Activated T-cell treated with anti-CD3 and anti-CD28 coated beads for 48 hours (primary cell): ENCODE data around the gene JPH3.

Experiments
- DNase-seq: peaks from one replicate; pipeline ENCODE4 v3.0.0-alpha.2; 2020; ENCODE audit warnings: low read depth

Gene JPH3

DNA sequence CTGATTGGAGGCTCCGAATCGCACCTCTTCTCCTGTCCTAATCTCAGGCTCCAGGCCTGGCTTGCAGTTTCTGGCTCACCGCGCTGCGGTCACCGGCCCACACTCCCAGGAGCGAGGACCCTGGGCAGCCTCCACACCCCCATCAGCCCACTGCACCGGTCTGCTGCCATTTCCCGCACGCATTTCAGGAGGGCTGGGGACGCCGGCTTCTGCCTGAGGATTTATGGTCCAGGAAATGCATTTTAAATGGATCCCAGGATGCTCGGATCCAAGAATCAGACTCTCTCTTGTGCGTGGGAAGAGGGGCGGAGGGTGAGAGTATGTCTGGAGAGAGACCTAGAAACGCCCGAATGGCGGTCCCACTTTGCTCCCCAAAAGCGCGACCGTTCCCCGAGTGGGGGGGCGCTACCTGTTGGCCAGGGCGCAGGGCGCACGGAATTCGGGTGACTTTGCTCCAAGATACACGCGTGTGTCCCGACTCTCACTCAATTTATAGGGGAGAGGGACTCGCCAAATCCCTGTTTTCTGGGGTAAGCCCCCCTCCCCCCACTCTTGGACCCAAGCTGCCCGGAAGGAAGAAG is 817 bp upstream of the JPH3 start:
- DNase-seq: no peak

DNA sequence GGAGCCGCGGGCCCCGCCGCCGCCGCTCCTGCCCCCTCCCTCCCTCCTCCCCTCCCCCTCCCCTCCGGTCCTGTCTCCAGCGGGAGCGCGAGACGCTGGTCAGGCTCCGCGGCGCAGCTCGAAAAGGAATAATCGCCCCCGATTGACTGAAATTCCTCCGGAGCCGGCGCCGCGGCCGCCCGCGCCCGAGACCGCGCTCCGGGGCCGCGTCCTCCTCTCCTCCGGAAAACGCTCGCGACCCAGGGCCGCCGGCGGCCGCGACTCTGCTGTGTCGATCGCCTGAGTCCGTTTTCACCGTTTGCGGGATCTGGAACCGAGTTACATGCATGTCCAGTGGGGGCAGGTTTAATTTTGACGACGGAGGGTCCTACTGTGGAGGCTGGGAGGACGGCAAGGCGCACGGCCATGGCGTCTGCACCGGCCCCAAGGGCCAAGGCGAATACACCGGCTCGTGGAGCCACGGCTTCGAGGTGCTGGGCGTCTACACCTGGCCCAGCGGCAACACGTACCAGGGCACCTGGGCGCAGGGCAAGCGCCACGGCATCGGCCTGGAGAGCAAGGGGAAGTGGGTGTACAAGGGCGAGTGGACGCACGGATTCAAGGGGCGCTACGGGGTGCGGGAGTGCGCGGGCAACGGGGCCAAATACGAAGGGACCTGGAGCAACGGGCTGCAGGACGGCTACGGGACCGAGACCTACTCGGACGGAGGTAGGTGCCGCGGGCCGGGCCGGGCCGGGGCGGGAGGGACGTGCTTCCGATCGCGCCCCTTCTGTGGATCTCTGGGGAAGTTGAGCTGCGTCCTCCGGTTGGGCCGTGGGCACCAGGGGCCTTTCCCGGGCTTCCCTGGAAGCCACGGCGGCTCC is 744 bp downstream of the JPH3 start:
- no peak for DNase-seq

GRCh38 chr16:87603684-87604633 is 1.7 kb downstream of the JPH3 start:
- no peak for DNase-seq

- no peak for DNase-seq
These were observed 2.4 kb downstream of the JPH3 start for GRCh38 chr16:87604634-87605111.

- DNase-seq: no peak
These were observed 4.9 kb downstream of the JPH3 start for GRCh38 chr16:87607223-87607622.

- DNase-seq: no peak
These were observed 5.6 kb downstream of the JPH3 start for GRCh38 chr16:87607871-87608270.

DNA sequence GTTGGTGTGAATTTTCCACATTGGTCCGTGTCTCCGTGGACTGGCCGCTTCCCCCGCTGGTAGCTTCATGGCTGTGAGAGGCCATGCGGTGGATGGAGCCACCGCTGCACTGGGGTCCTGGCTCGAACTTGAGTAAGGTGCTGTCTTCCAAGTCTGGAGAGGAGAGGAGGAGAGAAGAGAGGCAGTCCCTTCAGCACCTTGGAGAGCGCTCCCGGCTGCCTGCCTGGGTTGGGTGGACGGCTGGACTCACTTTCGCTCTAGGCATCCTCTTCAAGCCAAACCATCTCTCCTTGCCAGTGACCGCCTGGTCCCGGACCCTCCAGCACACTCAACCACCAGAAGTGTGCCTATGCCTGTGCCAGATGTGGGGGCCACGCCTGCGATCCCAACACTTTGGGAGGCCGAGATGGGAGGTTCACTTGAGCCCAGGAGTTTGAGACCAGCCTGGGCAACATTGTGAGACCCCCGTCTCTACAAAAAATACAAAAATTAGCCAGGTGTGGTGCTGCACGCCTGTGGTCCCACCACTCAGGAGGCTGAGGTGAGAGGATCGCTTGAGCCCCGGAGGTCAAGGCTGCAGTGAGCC is 6.2 kb downstream of the JPH3 start:
- DNase-seq: peak; percentile 21

GRCh38 chr16:87610026-87610425 is 7.7 kb downstream of the JPH3 start:
- no peak for DNase-seq

DNA sequence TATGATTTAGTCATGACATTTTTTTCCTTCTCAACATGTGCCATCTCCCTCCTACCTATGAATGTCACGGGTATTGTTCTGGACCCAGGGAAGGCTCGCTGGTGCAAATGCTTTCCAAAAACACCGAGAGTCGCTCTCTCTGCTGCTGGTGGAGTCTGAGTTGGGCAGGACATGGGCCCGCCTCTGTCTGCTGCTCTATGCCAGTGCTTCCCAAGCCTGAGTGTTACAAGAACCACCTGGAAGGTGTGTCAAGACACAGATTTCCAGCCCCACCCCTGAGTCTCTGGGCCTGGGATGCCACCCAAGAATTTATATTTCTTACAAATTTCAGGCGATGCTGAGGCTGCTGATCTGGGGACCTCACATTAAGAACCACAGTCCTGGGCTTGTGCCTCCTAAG is 9.1 kb downstream of the JPH3 start:
- no peak for DNase-seq

DNA sequence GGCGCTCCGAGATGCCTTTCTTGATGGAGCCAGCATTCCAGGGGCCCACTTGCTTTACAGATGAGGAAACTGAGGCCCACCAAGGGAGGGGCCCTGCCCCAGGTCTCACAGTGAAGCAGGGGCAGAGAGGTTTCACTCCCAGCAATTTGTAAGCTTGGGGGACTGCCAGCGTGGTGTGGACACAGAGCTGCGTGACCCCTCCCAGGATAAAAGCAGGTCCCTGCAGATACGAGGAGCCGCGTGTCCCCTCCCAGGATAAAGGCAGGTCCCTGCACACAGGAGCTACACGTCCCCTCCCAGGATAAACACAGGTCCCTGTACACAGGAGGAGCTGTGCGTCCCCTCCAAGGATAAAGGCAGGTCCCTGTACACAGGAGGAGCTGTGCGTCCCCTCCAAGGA is 11.7 kb downstream of the JPH3 start:
- DNase-seq: no peak

GRCh38 chr16:87615621-87616041 is 13.3 kb downstream of the JPH3 start:
- no peak for DNase-seq

- no peak for DNase-seq
These were observed 14.2 kb downstream of the JPH3 start for GRCh38 chr16:87616556-87616955.

- no peak for DNase-seq
These were observed 15.9 kb downstream of the JPH3 start for GRCh38 chr16:87618216-87618615.

DNA sequence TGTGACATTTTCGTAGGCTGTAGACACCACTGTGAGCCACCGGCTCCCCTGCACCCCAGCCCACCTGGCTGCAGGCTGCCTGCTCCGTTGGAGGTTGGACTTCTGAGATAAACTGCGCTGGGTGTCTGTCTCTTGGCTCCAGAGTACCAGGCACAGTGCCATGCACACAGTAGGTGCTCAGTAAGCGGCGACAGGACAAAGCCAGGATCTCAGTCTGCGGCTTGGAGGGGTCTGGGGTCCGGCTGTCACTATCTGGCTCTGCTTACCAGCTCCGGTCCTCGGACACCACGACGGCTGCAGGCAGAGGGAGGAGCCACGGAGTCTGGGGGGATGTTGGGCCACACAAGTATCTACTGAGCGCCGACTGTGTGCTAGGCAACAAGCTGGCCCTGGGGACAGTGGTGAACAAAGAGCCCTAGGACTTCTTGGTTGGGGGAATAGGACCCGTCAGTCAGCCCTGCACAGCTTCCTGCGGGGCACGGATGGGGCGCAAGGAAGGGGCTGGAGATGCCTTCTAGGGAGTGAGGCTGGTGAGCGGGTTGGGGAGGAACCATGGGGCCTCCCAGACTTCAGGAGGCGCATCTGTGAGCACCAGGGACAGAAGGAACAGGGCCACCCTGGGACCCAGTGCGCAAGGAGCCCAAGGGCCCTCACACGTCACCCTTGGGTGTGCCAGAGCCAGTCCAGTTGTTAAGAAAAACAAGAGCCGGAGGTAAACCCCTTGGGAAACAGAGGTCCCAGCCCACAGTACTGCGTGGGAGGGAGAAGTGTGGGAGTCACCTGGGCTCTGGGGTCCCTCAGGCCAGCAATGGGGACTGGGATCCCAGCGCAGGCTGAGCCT is 17.3 kb downstream of the JPH3 start:
- no peak for DNase-seq

GRCh38 chr16:87620201-87620495 is 17.8 kb downstream of the JPH3 start:
- no peak for DNase-seq

DNA sequence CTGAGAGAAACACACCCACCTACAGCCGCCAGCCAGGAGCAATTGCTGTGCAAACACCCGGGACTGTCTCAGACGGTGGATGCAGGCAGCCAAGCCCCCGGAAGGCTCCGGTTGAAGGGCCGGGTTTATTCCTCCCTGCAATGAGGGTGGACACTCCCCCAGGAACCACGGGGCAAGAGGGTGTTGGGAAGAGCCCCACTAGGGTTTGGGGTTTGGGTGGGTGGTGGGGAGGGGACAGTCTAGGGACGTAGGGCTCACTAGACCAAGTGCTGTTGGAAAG is 19.2 kb downstream of the JPH3 start:
- no peak for DNase-seq

DNA sequence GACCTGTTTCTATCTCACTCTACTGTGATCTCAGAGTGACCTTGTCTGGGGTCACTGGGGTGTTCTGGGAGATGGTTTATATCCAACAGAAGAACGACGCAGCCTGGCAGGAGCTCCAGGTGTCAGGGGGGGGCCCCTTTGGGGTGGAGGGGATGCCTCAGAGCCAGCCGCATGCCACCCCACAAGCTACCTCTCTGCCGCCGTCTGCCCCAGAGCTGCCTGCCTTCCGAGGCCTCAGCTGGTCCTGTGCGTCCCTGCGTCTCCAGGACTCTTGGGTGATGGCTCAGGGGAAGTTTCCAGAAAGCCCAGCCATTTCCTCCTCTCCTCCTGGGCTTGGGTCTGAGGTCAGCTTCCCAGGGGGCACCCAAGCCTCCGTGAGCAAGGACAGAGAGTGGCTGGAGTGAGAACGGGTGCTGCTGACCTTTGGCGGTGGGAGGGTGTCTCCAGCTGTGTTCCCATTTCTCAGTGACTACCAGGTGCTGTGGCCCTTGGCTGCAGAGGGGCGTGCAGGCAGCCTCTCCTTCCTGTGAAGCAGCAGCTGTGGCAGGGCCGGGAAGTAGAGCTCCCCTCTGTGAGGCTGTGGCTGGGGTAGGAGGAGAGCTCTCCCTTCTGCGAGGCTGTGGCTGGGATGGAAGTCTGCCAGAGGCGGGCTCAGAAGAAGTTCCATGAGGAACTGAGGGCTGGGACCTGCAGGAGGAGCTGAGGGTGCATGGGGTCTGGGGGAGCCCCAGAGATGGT is 19.8 kb downstream of the JPH3 start:
- DNase-seq: no peak

DNA sequence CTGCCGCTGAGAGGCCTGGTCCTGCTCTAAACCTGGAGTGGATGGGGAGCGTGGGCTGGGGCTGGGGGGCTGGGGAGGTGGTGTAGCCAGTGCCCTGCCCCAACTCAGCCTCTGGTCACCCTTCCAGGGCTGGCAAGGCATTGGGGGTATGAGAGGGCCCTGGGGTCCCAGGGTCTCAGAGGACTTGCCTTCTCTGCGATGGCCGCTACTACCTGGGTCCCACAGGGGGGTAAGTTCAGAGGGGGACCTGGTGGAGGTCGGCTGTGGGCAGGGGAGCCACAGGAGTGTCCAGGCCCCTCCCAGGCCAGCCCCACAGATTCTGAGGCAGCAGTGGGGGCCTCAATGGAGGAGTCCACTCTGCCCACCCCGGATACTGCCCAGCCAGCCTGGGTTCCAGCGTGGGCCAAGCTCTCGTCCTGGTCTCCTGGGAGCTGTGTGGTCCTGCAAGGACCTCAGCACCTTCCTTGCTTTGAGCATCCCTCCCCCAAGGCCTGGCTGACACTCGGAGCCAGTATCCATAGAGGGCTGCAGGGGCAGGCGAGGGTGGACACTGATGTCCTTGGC is 20.5 kb downstream of the JPH3 start:
- DNase-seq: no peak

DNA sequence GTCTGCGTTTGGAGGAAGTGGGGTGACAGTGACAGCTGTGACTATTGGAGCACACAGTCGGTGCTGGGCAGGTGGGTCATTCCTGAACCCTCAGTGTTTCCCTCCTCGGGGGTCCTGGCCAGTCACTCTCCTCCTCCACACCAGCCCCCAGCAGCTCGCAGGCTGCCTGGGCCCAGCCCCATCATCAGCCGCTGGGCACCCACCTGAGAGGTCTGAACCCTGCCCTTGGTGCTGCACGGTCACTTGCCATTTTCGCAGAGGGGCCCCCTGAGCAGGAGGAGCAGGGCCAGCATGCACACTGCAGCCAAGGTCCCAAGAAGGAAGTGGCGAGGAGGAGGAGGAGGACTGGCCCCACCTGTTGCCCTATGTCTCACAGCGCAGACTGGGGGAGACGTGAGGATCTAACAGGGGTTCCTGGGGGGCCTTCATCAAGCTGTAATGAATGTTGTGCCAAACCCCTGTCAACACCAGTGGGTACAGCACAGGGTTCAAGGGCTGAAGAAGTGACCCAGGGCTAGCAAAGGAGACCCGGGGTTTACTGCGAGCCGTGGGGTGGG is 23.0 kb downstream of the JPH3 start:
- DNase-seq: no peak

DNA sequence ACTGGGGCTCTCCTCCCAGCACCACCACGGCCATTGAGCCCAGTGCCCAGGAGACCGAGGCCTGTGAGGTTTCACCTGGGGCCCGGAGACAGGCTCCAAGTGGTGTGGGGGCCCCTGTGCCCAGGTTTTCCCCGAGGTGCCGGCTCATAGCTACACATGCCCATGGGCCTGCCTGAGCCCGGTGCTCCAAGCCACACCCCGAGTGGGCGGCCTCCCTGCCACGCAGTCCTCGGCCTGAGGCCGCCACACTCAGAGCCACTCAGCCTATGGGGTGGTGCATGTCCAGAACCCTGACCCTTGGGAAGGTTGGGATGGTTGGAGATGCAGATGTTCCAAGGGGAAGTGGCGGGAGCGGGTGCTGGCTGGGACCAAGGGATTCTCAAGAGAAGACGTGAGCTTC is 24.1 kb downstream of the JPH3 start:
- no peak for DNase-seq
